OCI-LY1 (cell line): ENCODE results near the gene EFNB2.

Experiments
- CTCF ChIP-seq: fragments of 200-600 bp; sonication (generic), shearing (Covaris generic); IDR thresholded peaks from 2 replicates; pipeline ENCODE4 v1.5.1; 2017; ENCODE audit warnings: mild to moderate bottlenecking, antibody characterized with exemption, low read length, moderate library complexity, mixed read lengths
- EZH2 ChIP-seq: fragments of 200-600 bp; sonication (generic), shearing (Covaris generic); IDR thresholded peaks from 2 replicates; pipeline ENCODE4 v1.8.0; 2017; ENCODE audit warnings: borderline replicate concordance, mixed run types, mild to moderate bottlenecking, antibody characterized with exemption, low read length, moderate library complexity, mixed read lengths

GRCh38 chr13:106528718-106529414, 6.6 kb downstream of the EFNB2 start:
- no peak for TF ChIP-seq CTCF
- no peak for TF ChIP-seq EZH2
